Measurements from ENCODE around the gene HMOX1. TPM values are rescaled to one million over a fixed set of nuclear protein-coding genes. Genes with fewer than 3 reads are reported as not detected.

HMOX1 gene, protein sequence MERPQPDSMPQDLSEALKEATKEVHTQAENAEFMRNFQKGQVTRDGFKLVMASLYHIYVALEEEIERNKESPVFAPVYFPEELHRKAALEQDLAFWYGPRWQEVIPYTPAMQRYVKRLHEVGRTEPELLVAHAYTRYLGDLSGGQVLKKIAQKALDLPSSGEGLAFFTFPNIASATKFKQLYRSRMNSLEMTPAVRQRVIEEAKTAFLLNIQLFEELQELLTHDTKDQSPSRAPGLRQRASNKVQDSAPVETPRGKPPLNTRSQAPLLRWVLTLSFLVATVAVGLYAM
- under 1 TPM; 0.14 to 0.48 TPM for total RNA-seq

DNA sequence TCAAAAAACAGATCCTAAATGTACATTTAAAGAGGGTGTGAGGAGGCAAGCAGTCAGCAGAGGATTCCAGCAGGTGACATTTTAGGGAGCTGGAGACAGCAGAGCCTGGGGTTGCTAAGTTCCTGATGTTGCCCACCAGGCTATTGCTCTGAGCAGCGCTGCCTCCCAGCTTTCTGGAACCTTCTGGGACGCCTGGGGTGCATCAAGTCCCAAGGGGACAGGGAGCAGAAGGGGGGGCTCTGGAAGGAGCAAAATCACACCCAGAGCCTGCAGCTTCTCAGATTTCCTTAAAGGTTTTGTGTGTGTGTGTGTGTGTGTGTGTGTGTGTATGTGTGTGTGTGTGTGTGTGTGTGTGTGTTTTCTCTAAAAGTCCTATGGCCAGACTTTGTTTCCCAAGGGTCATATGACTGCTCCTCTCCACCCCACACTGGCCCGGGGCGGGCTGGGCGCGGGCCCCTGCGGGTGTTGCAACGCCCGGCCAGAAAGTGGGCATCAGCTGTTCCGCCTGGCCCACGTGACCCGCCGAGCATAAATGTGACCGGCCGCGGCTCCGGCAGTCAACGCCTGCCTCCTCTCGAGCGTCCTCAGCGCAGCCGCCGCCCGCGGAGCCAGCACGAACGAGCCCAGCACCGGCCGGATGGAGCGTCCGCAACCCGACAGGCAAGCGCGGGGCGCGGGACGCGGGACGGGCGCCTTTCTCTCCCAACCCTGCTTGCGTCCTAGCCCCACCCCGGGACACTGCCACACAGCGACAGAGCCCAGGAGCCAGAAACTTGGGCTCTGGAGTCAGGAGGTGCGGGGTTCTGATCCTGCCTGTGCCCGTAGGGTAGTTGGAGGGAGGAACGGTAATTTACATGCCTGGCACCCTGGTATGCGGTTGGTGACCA, at the start of gene HMOX1:
TSS of gene HMOX1 (plus strand) at position 560 of the 887 bp plus-strand sequence. CDS start at position 638, 78 bp downstream.
- peak; percentile 85 to 86 for ATAC-seq
- Mint-ChIP-seq H3K27ac (no peak within 1 kb of the TSS), H3K9me3 (no peaks in the 10 kb centered on the region), H3K36me3 (no peaks in the 10 kb centered on the region)
- DNase-seq (ENCODE audit: low spot score in 2 of 2), result peak; percentile 59 to 64

DNA sequence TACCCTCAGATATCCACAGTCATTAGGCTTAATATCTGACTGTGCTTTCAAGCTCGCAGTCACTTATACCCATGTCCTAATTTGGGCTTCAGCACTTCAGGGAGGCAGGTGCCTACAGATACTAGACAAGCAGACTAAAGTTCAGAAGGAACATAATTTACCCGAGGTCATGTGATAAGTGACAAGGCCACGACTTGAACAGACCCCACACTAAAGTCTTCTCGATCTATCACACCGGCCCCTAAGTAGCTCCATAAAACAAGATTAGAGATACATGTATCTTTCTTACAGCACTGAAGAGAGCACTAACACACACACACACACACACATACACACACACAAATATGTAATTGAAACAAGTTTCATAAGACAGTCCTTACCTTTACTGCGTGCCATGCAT, 48.6 kb upstream of the HMOX1 start:
- DNase-seq (ENCODE audit: low spot score in 2 of 2) (no peak), ATAC-seq (no peak)
- Mint-ChIP-seq H3K9me3 (no peaks in the 10 kb centered on the region), H3K36me3 (peaks cover 6 to 11% of the 10 kb centered on the region in 2 donors), H3K27ac (no peak overlapping the region)

DNA sequence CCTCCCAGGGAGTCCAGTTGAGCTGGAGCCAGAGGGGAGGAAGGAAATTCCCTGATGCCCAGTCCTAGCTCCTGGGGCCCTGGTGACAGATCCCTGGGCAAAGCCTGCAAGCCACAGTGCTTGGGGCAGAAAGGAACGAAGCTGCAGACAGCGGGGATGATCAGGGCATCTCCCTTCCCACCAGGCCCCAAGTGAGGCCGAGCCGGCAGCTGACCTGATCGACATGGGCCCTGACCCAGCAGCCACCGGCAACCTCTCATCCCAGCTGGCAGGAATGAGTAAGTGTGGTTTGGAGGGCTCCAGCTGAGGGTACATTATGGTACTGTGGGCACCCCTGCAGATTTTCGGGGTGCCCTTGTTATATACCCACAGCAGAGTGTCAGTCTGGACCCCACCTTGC, 47.7 kb upstream of the HMOX1 start:
- ATAC-seq, result no peak
- no peak for DNase-seq (ENCODE audit: low spot score in 2 of 2)

DNA sequence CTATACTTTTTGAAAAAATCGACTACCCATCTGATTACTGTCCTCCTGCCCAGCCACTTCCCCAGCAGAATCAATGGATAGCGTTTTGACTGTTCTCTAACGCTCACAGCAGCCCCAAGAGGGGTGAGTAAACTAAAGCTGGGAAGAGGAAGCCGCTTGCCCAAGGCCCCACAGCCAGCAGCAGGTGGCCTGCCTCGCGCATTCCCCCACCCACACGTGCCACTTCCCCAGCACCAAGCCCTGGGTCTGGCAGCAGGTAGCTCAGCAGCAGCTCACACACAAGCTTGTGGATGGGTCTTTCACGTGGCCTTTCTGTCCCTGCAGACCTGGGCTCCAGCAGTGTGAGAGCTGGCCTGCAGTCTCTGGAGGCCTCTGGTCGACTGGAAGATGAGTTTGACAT, 46.9 kb upstream of the HMOX1 start:
- Mint-ChIP-seq H3K9me3 (no peaks in the 10 kb centered on the region), H3K27ac (peak overlapping the region in 1 of 2 donors; percentile 52), H3K36me3 (peaks cover 6 to 11% of the 10 kb centered on the region in 2 donors)
- DNase-seq (ENCODE audit: low spot score in 2 of 2), result no peak
- peak; percentile 17 to 33 for ATAC-seq

More for the DNA sequence above, 47.7 kb upstream of the HMOX1 start:
- Mint-ChIP-seq H3K9me3 (no peaks in the 10 kb centered on the region), H3K36me3 (peaks cover 6 to 11% of the 10 kb centered on the region in 2 donors), H3K27ac (peak overlapping the region in 1 of 2 donors; percentile 52)

DNA sequence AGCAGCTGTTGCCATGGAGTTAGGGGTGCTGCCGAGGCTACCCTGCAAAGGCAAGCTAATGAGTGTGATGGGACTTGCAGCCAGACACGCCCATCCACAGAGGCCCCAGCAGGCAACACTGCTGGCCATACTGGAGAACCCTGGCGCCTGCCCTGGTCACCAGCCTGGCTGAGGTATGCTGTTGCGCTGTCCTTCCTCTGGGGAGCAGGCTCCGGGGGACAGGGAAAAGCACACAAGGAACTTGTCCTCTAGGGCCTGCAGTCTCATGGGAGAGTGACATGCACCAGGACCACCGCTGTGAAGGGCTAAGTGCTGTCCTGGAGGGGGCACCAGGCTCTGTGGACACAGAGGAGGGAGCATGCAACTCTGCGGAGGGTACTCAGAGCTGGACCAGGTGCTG, 45.4 kb upstream of the HMOX1 start:
- Mint-ChIP-seq H3K27ac (peak overlapping the region; percentile 46 to 52), H3K9me3 (no peaks in the 10 kb centered on the region), H3K36me3 (peaks cover 7% of the 10 kb centered on the region in 2 donors)
- no peak for ATAC-seq
- no peak for DNase-seq (ENCODE audit: low spot score in 2 of 2)

DNA sequence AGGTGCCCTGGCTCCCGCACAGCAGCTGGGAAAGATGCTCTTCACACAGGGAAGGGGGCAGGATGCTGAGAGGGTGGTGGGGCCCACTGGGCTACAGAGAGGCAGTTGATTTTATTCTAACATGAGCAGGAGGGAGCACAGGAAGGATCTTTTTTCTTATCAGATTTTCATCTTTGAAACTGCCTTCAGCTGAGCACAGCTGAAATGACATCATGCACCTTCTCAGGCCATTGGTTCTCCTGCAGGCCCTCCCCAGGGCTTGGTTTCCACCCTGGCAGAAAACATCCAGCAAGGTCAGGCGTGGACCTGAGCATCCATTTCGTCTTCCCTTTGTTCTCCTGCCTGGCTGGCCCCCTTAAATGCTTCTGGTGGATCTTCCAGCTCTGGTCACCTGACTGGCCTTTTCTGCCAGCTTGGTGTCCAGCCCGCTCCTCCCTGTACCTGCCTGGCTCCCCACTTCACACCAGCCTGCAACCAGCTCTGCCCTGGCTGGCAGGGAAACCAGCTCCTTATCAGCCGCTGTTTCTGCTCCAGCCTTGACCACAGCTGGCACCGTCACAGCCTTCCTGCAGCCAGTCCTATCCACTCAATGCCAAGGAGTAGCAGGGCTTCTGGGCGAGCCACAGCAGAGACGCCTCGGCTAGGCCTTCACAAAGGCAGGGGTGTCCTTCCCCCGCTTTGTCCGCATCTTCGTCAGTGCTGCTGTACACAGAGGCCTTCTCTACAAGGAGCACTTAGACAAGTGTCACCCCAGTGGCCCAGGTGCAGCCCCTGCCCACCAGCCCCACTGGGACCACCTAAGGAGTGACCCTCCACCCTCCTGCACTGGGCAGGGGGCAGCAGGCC, 44.7 kb upstream of the HMOX1 start:
- no peaks in the 10 kb centered on the region for H3K9me3 Mint-ChIP-seq
- peaks cover under 1 to 5% of the 10 kb centered on the region in 2 donors for H3K36me3 Mint-ChIP-seq
- ATAC-seq (no peak), DNase-seq (ENCODE audit: low spot score in 2 of 2) (no peak)
- peak overlapping the region; percentile 46 to 52 for H3K27ac Mint-ChIP-seq

DNA sequence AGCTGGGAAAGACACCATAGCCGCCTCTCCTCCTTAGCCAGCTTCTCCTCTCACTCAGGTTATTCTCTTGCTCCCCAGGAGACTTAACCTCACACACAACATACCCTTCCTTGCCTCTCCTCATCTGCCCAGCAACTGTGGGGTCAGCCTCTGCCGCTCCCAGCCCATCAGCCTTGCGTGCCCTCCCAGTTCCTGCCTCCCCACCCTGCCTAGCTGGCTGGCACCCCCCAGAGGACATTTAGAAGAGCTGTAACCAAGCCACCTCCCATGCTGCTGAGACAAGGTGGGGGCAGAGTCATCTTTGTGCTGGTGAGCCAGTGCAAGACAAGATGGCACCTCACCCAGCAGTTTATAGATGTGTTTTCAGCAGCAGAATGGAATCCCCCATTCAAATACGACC, 43.0 kb upstream of the HMOX1 start:
- Mint-ChIP-seq H3K9me3 (no peaks in the 10 kb centered on the region), H3K36me3 (peaks cover 0 to 5% of the 10 kb centered on the region in 2 donors), H3K27ac (no peak overlapping the region)
- ATAC-seq (no peak), DNase-seq (ENCODE audit: low spot score in 2 of 2) (no peak)

DNA sequence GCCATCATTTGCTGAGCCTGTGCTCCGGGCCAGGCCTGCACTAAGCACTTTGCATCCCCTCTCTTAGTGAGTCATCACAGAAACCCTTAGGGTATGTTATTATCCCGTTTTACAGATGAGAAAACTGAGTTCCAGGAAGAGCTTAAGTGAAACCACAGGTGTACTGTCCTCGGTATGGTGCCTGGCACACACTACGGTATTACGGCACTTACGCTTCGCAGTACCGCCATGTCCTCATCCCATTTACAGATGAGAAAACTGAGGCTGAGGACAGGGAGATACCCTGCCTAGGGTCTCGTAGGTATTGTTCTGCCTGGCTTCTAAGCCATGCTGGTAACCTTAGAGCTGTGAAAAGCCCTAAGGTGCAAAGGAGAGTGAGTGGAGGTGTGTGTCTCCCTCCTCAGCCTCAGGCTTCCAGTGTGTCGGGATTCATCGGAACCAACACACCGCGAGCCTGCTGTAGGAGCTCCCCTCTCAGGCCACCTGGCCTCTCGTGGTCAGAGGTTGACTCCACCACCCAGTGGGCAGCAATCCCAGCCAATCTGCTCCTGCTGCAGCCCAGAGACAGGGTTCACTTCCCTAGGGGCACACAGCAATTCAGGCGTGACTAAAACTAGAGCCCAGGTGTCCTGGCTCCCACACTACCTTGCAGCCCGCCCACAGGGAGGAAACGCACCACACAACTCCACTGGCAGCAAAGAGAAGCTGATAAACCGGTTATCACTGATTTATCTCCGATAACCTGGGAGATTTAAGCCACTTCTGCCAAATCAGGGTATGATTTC, 39.6 kb upstream of the HMOX1 start:
- no peak overlapping the region for H3K27ac Mint-ChIP-seq
- H3K9me3 Mint-ChIP-seq, result no peaks in the 10 kb centered on the region
- no peak for DNase-seq (ENCODE audit: low spot score in 2 of 2)
- H3K36me3 Mint-ChIP-seq, result peaks cover 0 to 5% of the 10 kb centered on the region in 2 donors
- ATAC-seq, result no peak

DNA sequence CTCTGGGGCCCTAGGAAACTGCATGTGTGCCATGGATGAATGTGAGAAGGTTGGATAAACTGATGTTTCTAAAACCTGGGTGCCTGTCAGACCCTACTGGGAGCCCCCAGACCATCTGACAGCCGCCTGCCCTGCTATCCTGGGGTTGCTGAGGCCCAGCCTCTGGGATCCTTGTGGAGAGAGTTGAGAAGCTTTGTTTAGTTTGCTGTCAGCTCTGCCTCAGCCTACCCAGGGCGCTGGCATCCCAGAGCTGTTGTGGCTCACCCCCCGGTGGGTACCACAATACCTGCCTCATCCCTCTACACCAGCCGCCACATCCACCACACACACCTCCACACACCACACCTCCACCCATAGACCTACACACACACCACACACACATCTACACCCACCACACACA, 38.5 kb upstream of the HMOX1 start:
- peaks cover 0 to 5% of the 10 kb centered on the region in 2 donors for H3K36me3 Mint-ChIP-seq
- no peak overlapping the region for H3K27ac Mint-ChIP-seq
- DNase-seq (ENCODE audit: low spot score in 2 of 2) (no peak), ATAC-seq (peak; percentile 22 to 25)
- no peaks in the 10 kb centered on the region for H3K9me3 Mint-ChIP-seq

DNA sequence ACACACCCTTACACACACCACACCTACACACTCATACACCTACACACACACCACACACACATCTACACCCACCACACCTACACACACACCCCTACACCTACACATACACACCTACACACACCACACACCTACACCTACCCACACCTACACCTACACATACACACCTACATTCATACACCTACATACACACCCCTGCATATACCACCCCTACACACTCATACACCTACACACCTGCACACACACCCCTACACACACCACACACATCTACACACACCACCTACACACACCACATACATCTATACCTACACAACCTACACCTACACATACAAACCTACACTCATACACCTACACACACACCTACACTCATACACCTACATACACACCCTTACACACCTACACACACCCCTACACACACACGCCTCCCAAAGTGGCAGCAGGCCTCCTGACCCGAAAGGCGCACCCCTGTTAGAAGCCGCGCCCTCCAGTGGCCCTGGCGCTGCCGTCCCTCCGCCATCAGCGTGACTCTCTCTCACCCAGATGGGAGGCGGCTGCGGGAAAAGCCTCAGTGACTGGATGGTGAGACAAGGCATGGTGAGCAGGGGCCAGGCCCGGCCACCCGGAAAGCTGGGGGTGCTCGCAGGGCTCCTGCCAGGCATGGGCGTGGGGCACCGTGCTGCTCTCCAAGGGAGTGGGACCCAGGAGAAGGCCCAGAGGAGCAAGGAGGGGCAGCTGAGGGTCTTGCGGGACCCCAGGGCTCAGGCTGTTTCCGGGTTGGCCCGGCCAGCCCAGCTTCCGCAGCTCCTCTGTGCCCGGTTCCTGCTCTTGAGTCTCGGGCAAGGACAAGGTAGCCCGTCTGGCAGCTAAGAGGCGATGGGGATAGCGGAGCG, 37.0 kb upstream of the HMOX1 start:
- Mint-ChIP-seq H3K9me3 (no peaks in the 10 kb centered on the region), H3K27ac (no peak overlapping the region), H3K36me3 (peaks cover 0 to 5% of the 10 kb centered on the region in 2 donors)
- no peak for ATAC-seq
- DNase-seq (ENCODE audit: low spot score in 2 of 2), result no peak

DNA sequence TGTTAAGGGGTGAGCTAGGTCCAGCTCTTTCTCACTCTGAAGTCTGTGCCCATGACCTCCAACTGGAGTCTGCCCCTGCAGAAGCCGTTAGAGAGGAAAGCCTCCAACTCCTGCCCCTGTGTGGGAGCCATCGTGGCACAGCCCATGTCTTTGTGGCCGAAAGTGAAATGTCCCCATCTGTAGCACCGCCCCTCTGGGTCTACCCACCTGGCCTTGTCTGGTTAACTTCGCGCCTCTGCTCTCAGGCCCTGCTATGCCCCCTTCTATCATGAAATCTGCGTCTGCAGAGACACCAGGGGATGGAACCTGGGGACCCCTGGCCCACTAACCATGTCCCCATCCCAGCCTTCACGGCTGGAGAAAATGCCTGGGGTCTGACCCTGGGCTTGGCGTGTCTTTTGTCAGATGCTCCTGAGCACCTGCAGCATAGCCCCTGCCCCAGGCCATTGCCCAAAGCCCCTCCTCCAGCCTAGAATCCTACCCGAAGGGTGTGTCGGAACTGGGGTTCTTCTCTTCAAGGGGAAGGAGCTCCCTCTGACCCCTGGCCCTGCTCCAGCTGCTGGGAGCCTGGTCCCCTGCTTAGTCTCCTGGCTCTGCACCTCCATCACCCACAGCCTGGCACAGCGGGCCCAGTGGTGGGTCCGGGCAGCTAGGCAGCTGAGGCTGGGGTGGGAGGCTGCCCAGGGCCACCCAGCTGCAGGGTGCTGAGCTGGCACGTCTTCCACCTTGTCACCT, 35.8 kb upstream of the HMOX1 start:
- Mint-ChIP-seq H3K27ac (peak overlapping the region in 1 of 2 donors; percentile 28), H3K36me3 (peaks cover 0 to under 1% of the 10 kb centered on the region in 2 donors), H3K9me3 (no peaks in the 10 kb centered on the region)
- DNase-seq (ENCODE audit: low spot score in 2 of 2), result no peak
- no peak for ATAC-seq

DNA sequence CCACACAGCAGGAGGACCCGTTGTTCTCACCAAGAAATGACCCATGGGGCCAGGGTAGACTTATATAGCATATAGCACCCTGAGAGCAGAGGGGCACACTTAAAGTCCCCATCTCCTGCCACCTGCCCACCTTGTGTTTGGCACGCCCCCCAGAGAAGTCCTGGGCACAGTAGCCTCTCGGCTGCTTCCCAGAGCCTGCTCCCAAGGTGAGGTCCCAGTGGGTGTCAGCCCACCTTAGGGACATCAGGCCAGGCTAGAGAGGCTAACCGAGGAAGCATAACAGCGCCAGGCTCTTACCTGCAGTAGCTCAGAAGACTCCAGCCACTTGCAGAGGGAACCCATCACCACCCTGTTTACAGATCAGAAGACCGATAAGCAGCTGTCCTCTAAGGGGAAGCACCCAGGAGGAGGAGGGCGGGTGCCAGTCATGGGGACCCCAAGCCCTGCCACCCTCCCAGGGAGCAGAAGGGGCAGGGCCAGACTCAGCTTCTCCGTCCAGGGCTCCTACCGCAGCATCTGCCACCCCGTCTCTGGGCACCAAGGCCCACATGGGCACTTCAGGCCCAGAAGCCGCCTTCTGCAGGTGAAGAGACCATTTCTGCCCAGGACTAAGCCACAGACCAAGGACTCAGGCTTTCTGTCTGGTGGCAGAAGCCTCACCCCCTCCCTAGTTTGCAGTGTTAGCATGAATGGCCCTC, 34.9 kb upstream of the HMOX1 start:
- DNase-seq (ENCODE audit: low spot score in 2 of 2) (no peak), ATAC-seq (no peak)
- no peaks in the 10 kb centered on the region for H3K9me3 Mint-ChIP-seq
- peak overlapping the region in 1 of 2 donors; percentile 28 for H3K27ac Mint-ChIP-seq
- no peaks in the 10 kb centered on the region for H3K36me3 Mint-ChIP-seq

DNA sequence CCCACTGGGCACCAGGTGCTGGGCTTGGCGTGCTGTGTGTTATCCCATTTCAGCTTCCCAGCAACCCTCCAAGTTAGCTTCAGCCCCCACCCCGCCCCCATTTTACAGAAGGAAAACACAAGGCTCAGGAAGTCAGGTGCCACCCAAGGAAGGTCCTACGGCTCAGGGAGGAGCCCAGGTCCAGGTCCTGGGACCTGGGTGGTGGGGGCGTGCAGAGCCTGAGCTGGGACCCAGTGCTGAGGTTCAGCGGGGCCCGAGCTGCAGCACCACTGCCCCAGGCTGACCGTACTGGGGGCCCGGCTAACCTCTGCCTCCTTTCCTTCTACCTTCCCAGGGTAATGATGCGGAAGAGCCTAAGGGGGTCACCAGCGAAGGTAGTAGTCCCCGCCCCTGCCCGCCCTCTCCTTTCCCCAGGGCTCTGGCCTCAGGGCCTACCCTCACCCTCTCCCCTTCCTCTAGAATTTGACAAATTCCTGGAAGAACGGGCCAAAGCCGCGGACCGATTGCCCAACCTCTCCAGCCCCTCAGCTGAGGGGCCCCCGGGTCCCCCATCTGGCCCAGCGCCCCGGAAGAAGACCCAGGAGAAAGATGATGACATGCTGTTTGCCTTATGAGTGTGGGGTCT, 34.2 kb upstream of the HMOX1 start:
- H3K9me3 Mint-ChIP-seq, result no peaks in the 10 kb centered on the region
- no peak for ATAC-seq
- DNase-seq (ENCODE audit: low spot score in 2 of 2), result no peak
- H3K27ac Mint-ChIP-seq, result no peak overlapping the region
- H3K36me3 Mint-ChIP-seq, result no peaks in the 10 kb centered on the region

DNA sequence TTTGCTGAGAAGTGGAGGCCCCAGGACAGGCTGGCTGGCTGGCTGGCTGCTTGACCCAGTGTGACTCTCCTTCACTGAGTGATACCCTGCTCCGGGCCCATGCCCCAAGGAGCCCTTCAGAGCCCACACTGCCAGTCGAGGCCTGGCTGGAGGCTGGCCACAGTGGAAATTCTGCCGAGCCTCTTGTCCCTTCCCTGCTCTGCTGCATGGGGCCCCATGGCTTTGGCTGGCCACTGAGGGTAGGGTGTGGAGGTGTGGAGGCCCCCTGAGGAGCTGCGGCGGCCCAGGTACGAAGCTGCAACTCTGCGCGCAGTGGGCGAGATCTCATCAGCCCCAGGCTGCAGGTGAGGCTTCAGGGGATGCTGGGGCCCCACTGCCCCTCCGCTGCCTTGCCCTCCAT, 33.4 kb upstream of the HMOX1 start:
- Mint-ChIP-seq H3K9me3 (no peaks in the 10 kb centered on the region), H3K27ac (peak overlapping the region in 1 of 2 donors; percentile 5), H3K36me3 (no peaks in the 10 kb centered on the region)
- no peak for ATAC-seq
- no peak for DNase-seq (ENCODE audit: low spot score in 2 of 2)

All from activated naive CD4-positive, alpha-beta T cell treated with anti-CD3 and anti-CD28 coated beads, Interleukin-2, amount 50 U/mL, for 72 hours (primary cell).